Measurements from ENCODE around the gene ATP1A1. TPM values are rescaled to one million over a fixed set of nuclear protein-coding genes. Genes with fewer than 3 reads are reported as not detected.

ATP1A1 gene
- total RNA-seq, 1 donor from 2014 or later: 255 TPM

DNA sequence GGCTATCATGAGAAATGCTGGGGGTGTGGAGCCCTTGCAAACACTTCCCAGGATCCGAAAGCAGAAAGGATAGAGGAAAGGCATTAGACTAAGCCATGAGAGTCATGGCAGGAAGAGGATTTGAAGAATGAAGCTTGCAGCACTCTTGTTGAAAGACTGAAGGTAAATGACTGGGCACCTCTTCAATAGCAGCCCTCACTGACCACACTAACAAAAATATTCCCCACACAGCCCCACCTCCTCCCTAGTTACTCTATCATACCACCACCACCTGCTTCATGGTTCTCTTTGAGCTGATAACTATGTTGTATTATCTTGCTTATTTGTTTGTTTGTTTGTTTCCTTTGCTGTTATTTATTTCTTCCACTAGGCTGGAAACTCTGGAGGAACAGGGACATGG, 13.2 kb upstream of the ATP1A1 start:
- Histone ChIP-seq H3K36me3 (no peaks in the 10 kb centered on the region), H3K9me3 (no peaks in the 10 kb centered on the region), H3K27me3 (no peaks in the 10 kb centered on the region), H3K27ac (no peak overlapping the region), H3K4me1 (no peaks in the 10 kb centered on the region), H3K4me3 (no peak overlapping the region)
- intact Hi-C loops (cut with DNase I): loop anchor here (2.0 kb wide), 1 partner anchor 125 kb away; no protein-coding TSS in a partner anchor
- DNase-seq (ENCODE audit: low spot score in 2 of 2): no peak
- TF ChIP-seq, protein P1, sequence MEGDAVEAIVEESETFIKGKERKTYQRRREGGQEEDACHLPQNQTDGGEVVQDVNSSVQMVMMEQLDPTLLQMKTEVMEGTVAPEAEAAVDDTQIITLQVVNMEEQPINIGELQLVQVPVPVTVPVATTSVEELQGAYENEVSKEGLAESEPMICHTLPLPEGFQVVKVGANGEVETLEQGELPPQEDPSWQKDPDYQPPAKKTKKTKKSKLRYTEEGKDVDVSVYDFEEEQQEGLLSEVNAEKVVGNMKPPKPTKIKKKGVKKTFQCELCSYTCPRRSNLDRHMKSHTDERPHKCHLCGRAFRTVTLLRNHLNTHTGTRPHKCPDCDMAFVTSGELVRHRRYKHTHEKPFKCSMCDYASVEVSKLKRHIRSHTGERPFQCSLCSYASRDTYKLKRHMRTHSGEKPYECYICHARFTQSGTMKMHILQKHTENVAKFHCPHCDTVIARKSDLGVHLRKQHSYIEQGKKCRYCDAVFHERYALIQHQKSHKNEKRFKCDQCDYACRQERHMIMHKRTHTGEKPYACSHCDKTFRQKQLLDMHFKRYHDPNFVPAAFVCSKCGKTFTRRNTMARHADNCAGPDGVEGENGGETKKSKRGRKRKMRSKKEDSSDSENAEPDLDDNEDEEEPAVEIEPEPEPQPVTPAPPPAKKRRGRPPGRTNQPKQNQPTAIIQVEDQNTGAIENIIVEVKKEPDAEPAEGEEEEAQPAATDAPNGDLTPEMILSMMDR (IDR thresholded peaks at IDR 0.05): no peak

DNA sequence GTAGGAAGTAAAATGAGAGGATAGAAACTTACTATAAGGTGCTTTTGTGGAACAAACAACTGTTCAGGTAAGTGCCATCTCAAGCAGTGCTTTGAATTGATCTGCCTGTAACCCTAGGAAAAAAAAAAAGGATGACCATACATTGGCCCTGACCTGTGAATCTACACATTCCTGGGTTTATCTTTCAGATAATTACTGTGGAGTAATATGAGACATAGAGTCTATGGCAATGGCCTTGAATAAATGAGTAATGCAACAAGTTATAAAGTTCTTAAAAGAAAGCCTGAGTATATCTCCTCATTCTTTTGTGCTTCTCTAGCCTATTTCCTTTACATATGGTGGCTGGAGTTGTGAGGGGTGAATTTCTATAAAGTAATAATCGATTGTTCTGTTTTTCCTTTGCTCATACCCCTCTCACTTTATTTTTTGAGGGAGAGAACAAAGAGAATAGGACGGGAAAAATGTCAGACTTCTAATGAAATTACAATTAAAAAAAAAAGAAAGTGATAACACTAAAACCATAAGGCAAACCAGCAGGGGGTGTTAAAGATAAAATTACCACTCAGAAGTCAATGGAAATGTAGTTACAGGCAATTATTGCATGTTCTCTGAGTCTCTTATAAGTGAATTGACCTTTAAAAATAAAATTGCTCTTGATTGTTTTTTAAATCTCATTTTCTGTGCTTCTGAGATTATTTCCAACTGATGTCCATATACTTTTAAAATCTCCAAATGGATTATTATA, 12.4 kb upstream of the ATP1A1 start:
- DNase-seq (ENCODE audit: low spot score in 2 of 2): no peak
- Histone ChIP-seq H3K36me3 (no peaks in the 10 kb centered on the region), H3K27ac (no peak overlapping the region), H3K4me1 (no peaks in the 10 kb centered on the region), H3K9me3 (no peaks in the 10 kb centered on the region), H3K27me3 (no peaks in the 10 kb centered on the region), H3K4me3 (no peak overlapping the region)
- TF ChIP-seq, protein P1 (IDR thresholded peaks at IDR 0.05): peak in 2 of 3 experiments; percentile 22 to 54
- intact Hi-C loops (cut with DNase I): loop anchor here (2.0 kb wide), 1 partner anchor 124 kb away; no protein-coding TSS in a partner anchor

DNA sequence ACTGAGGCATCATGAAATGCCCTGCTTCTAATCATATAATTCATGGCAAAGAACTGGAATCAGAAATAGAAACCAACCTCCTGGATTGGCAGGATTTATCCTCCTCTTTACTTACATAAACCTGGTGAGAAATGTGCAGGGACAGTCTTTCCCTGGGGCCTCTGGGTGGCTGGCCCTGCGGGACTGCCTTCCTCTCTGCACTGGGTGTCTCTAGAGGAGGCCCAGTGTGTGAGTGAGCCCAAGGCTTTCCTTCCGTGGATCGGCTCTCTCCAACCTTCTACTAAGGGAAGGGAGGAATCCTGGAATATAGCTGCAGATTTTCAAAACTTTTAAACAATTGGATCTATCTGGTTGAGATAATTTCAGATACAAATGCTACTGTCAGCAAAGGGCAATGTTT, 11.4 kb upstream of the ATP1A1 start:
- Histone ChIP-seq H3K27me3 (no peaks in the 10 kb centered on the region), H3K4me1 (no peaks in the 10 kb centered on the region), H3K4me3 (no peak overlapping the region), H3K36me3 (no peaks in the 10 kb centered on the region), H3K27ac (no peak overlapping the region), H3K9me3 (no peaks in the 10 kb centered on the region)
- intact Hi-C loops (cut with DNase I): loop anchor here (2.0 kb wide), 1 partner anchor 123 kb away; no protein-coding TSS in a partner anchor
- TF ChIP-seq, protein P1 (IDR thresholded peaks at IDR 0.05): no peak
- DNase-seq (ENCODE audit: low spot score in 2 of 2): no peak

DNA sequence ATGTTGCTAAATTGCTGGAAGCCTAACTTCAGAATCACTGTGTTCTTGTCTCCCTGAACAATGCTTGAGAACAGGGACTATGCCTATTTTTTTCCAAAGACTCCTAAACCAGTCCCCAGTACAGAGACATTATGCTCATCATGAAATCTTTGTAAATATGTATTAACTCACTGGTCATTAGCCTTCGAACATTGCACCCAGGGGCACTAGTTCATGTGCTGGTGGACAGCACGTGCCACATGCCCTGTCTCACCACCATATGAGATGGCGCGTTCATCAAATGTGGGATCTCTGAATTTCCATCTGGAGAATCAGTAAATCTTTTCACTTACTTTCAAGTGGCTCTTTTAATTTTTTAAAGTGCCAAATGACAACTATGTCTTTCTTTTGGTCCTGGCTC, 11.0 kb upstream of the ATP1A1 start:
- TF ChIP-seq, protein P1 (IDR thresholded peaks at IDR 0.05): no peak
- intact Hi-C loops (cut with DNase I): no loop called here
- Histone ChIP-seq H3K36me3 (no peaks in the 10 kb centered on the region), H3K4me1 (no peaks in the 10 kb centered on the region), H3K9me3 (no peaks in the 10 kb centered on the region), H3K27me3 (no peaks in the 10 kb centered on the region), H3K27ac (no peak overlapping the region), H3K4me3 (no peak overlapping the region)
- DNase-seq (ENCODE audit: low spot score in 2 of 2): no peak

DNA sequence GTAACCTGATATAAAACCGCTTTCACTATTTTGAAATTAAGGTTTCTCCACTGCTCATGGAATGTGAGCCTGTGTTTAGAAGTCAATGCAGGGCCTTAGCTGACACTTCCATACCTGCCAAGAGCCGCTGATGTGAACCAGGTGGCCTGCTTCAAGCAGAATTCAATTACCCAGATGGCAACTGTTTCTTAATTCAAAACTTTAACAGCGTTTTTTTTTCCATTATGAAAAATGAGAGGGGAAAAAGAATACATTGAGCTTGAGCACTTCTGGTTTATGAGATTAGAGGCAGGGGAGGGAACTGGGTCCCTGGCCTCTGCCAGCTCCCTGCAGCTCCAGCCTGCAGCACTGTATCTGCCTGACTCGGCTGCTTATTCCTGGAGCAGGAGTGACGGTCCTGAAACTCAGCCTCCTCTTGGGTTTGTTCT, 7.7 kb upstream of the ATP1A1 start:
- no peaks in the 10 kb centered on the region for H3K9me3 ChIP-seq
- intact Hi-C loops (cut with DNase I): no loop called here
- no peaks in the 10 kb centered on the region for H3K27me3 ChIP-seq
- TF ChIP-seq, protein P1 (IDR thresholded peaks at IDR 0.05): no peak
- no peaks in the 10 kb centered on the region for H3K36me3 ChIP-seq
- no peak for DNase-seq (ENCODE audit: low spot score in 2 of 2)
- no peaks in the 10 kb centered on the region for H3K4me1 ChIP-seq
- no peak overlapping the region for H3K4me3 ChIP-seq
- no peak overlapping the region for H3K27ac ChIP-seq
